Neuronal stem cell (in vitro differentiated cells): Measurements from ENCODE around the gene DDX27.

Experiments
- DNase-seq: peaks from one replicate; pipeline ENCODE4 v3.0.0-alpha.2; 2013; ENCODE audit warnings: low spot score
- H2AFZ ChIP-seq: one replicate; pipeline ENCODE4 v1.6.1; 2013; ENCODE audit warnings: mild to moderate bottlenecking, low read length, inconsistent platforms
- H2AK5ac ChIP-seq: 2 replicates; pipeline ENCODE4 v1.6.1; 2013; ENCODE audit warnings: low read depth, mild to moderate bottlenecking, inconsistent platforms, low read length, moderate library complexity, mixed read lengths
- H2BK120ac ChIP-seq: 2 replicates; pipeline ENCODE4 v1.6.1; 2013; ENCODE audit warnings: low read depth, mild to moderate bottlenecking, inconsistent platforms, low read length, moderate library complexity, mixed read lengths
- H2BK12ac ChIP-seq: one replicate; pipeline ENCODE4 v1.6.1; 2013; ENCODE audit warnings: low read length, inconsistent platforms
- H2BK15ac ChIP-seq: 2 replicates; pipeline ENCODE4 v1.6.1; 2013; ENCODE audit warnings: mild to moderate bottlenecking, low read length, inconsistent platforms, mixed read lengths
- H2BK5ac ChIP-seq: one replicate; pipeline ENCODE4 v1.6.1; 2013; ENCODE audit warnings: inconsistent platforms, mild to moderate bottlenecking, low read length, moderate library complexity
- H3K14ac ChIP-seq: one replicate; pipeline ENCODE4 v1.6.1; 2013; ENCODE audit warnings: low read length, inconsistent platforms
- H3K18ac ChIP-seq: 2 replicates; pipeline ENCODE4 v1.6.1; 2013; ENCODE audit warnings: low read length, inconsistent platforms
- H3K23ac ChIP-seq: 2 replicates; pipeline ENCODE4 v1.6.1; 2013; ENCODE audit warnings: low read depth, mild to moderate bottlenecking, mixed read lengths, low read length, inconsistent platforms; ENCODE audit not compliant: poor library complexity
- H3K27ac ChIP-seq: replicated peaks from 3 replicates; pipeline ENCODE4 v1.5.1; 2013; ENCODE audit warnings: low read length, inconsistent platforms
- H3K27me3 ChIP-seq, 3 experiments: 2 replicates each; pipeline ENCODE4 v1.6.1; 2013; ENCODE audit warnings: low read length in 3 of 3, mild to moderate bottlenecking in 2 of 3, inconsistent platforms in 1 of 3, low read depth in 1 of 3, mixed read lengths in 1 of 3, moderate library complexity in 1 of 3; ENCODE audit not compliant: control insufficient read depth in 3 of 3, insufficient read depth in 3 of 3
- H3K36me3 ChIP-seq, 2 donors: replicated peaks in 1 of 2; 2 replicates each; pipeline ENCODE4 v1.6.1; 2013; ENCODE audit warnings: low read length in 2 of 2; ENCODE audit not compliant: control insufficient read depth in 2 of 2, insufficient read depth in 2 of 2
- H3K4ac ChIP-seq: 2 replicates; pipeline ENCODE4 v1.6.1; 2013; ENCODE audit warnings: inconsistent platforms, mild to moderate bottlenecking, low read length, moderate library complexity
- H3K4me1 ChIP-seq, 2 donors: 1 replicate in 1 of 2; 2 replicates in 1 of 2; pipeline ENCODE4 v1.6.1; 2013; ENCODE audit warnings: low read length in 2 of 2, low read depth in 1 of 2; ENCODE audit not compliant: control insufficient read depth in 2 of 2, insufficient read depth in 1 of 2
- H3K4me2 ChIP-seq: one replicate; pipeline ENCODE4 v1.6.1; 2013; ENCODE audit warnings: mild to moderate bottlenecking, low read length, inconsistent platforms; ENCODE audit not compliant: insufficient read depth, poor library complexity, severe bottlenecking
- H3K4me3 ChIP-seq, 2 donors: 2 replicates each; pipeline ENCODE4 v1.5.1; 2013; ENCODE audit warnings: low read length in 2 of 2, mild to moderate bottlenecking in 2 of 2, inconsistent platforms in 1 of 2, moderate library complexity in 1 of 2
- H3K79me1 ChIP-seq: one replicate; pipeline ENCODE4 v1.6.1; 2013; ENCODE audit warnings: low read depth, mild to moderate bottlenecking, inconsistent platforms, low read length, moderate library complexity
- H3K9ac ChIP-seq: one replicate; pipeline ENCODE4 v1.6.1; 2013; ENCODE audit warnings: mild to moderate bottlenecking, low read depth, low read length, inconsistent platforms; ENCODE audit not compliant: poor library complexity
- H3K9me3 ChIP-seq, 2 donors: replicated peaks in 1 of 2; 2 replicates each; pipeline versions ENCODE3 to v1.6.1; 2013; ENCODE audit warnings: low read length in 2 of 2, mild to moderate bottlenecking in 2 of 2, inconsistent platforms in 1 of 2, low read depth in 1 of 2, mixed read lengths in 1 of 2, moderate library complexity in 1 of 2; ENCODE audit not compliant: control insufficient read depth in 2 of 2, insufficient read depth in 1 of 2
- H4K8ac ChIP-seq: one replicate; pipeline ENCODE4 v1.6.1; 2013; ENCODE audit warnings: low read depth, mild to moderate bottlenecking, inconsistent platforms, low read length, moderate library complexity
- H4K91ac ChIP-seq: one replicate; pipeline ENCODE4 v1.6.1; 2013; ENCODE audit warnings: low read length, low read depth, mild to moderate bottlenecking, inconsistent platforms; ENCODE audit not compliant: poor library complexity
- WGBS, 2 donors: extraction: QIAGEN DNeasy Blood & Tissue Kit; methylation state at CpG; one replicate each; pipeline ENCODE4 v1.1.7; 2013; ENCODE audit warnings: missing lambda C conversion rate in 2 of 2, mixed read lengths in 1 of 2; ENCODE audit not compliant: insufficient read length in 2 of 2, insufficient replicate concordance in 1 of 2; ENCODE audit errors: extremely low coverage in 2 of 2; 5-methylcytosine and 5-hydroxymethylcytosine counted together

Gene DDX27

DNA sequence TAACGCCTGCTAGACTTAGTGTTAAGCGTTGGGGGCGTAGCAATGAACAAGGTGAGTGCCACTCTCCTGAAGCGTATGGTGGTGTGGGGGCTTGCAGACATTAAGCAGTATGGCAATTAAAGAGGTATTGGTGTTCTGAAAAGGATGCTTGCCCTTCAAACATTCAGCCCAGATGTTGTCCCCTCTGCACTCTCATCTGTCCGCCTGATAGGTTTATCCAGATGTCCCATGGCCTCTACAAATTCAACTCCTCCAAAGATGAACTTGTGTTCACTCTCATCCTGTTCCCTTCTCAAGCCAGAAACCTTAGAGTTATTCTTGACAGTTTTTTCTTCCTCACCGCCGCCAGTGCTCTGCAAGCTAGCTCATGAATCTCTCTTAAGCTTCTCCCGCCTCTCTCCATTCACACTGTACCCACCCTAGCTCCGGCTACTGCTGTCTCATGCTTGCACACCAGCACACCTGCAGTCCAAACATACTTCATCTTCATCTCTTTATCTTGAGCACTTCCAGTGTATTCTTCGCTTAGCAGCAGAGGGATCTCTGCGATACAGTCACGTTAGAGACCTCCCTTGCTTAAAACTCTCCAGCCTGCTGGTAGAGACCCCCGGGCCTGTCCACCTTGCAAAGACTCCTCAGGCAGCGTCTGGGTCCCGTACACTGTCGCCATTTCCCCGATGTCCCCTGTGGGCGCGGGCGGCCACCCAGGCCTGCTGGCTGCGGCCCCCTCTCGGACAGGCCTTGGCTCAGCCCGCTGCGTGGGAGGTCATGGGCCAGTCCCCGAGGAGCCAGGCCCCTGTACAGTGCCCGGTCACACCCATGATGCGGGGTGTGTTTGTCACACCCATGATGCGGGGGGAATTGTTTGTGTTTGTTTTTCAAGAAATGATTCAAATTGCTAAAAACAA lies 962 bp downstream of the DDX27 start:
- H3K27me3 ChIP-seq, result no peaks in the 10 kb centered on the region
- H3K4me2 ChIP-seq, result peak overlapping the region; percentile 77
- no peak overlapping the region for H3K14ac ChIP-seq
- H3K9ac ChIP-seq, result peak overlapping the region; percentile 75
- H3K36me3 ChIP-seq, result peaks cover 23 to 37% of the 10 kb centered on the region in 2 donors
- H2AK5ac ChIP-seq, result no peak overlapping the region
- H3K9me3 ChIP-seq, result no peaks in the 10 kb centered on the region
- no peak overlapping the region for H3K27ac ChIP-seq
- peak overlapping the region; percentile 82 to 91 for H3K4me3 ChIP-seq
- H4K8ac ChIP-seq, result no peak overlapping the region
- H2BK15ac ChIP-seq, result no peak overlapping the region
- peak overlapping the region; percentile 90 for H2AFZ ChIP-seq
- no peak overlapping the region for H2BK5ac ChIP-seq
- no peak overlapping the region for H3K23ac ChIP-seq
- no CpG with 5 or more reads among the region's 28 CpGs for WGBS, 2 donors
- DNase-seq, result no peak
- peaks cover 8% of the 10 kb centered on the region for H3K79me1 ChIP-seq
- no peak overlapping the region for H2BK120ac ChIP-seq
- H3K18ac ChIP-seq, result no peak overlapping the region
- H3K4me1 ChIP-seq, result peaks cover 4 to 6% of the 10 kb centered on the region in 2 donors
- H2BK12ac ChIP-seq, result no peak overlapping the region
- H4K91ac ChIP-seq, result no peak overlapping the region
- no peak overlapping the region for H3K4ac ChIP-seq

DNA sequence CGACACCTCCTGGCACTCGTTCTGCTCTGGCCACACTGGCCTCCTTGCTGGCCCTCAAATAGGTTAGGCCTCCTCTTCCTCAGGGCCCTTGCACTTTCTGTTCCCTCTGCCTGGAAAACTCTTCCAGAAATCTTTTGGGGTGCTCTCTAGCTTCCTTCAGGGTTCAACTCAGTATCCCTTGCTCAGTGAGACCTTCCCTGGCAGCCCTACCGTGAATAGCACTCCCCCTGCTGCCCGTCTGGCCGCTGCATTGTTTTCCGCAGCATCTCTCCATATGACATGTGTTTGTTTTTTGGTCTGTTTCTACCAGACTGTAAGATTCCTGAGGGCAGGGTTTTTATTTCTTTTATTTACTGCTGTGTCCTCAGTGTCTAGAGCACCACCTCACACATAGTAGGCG lies 6.7 kb downstream of the DDX27 start:
- no peak overlapping the region for H2BK12ac ChIP-seq
- H3K36me3 ChIP-seq, result peaks cover 47 to 81% of the 10 kb centered on the region in 2 donors
- no peak overlapping the region for H3K4me2 ChIP-seq
- H2BK5ac ChIP-seq, result no peak overlapping the region
- no peak overlapping the region for H2AK5ac ChIP-seq
- H2AFZ ChIP-seq, result no peak overlapping the region
- H2BK15ac ChIP-seq, result no peak overlapping the region
- no peak overlapping the region for H3K27ac ChIP-seq
- H3K27me3 ChIP-seq, result no peaks in the 10 kb centered on the region
- H3K18ac ChIP-seq, result no peak overlapping the region
- H3K4me1 ChIP-seq, result no peaks in the 10 kb centered on the region
- H4K8ac ChIP-seq, result no peak overlapping the region
- H3K4me3 ChIP-seq, result no peak overlapping the region
- H3K23ac ChIP-seq, result no peak overlapping the region
- H3K9me3 ChIP-seq, result no peaks in the 10 kb centered on the region
- H3K14ac ChIP-seq, result no peak overlapping the region
- no peak for DNase-seq
- H3K79me1 ChIP-seq, result no peaks in the 10 kb centered on the region
- no peak overlapping the region for H3K9ac ChIP-seq
- no peak overlapping the region for H4K91ac ChIP-seq
- no CpG with 5 or more reads among the region's 7 CpGs for WGBS, 2 donors
- no peak overlapping the region for H2BK120ac ChIP-seq
- H3K4ac ChIP-seq, result no peak overlapping the region

DNA sequence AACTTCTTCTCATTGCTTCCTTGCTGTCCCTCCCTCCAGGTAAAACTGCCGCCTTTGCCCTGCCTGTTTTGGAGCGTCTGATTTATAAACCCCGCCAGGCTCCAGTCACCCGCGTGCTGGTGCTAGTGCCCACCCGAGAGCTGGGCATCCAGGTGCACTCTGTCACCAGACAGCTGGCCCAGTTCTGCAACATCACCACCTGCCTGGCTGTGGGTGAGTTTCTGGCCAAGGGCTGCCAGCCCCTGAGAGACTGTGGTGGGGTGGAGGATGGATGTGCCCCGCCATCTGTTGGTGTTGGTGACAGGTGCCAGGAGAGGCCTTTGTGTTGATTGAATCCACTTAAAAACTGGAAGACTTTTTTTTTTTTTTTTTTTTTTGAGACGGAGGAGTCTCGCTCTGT lies 9.5 kb downstream of the DDX27 start:
- Histone ChIP-seq H4K8ac (no peak overlapping the region), H3K14ac (no peak overlapping the region), H2BK120ac (no peak overlapping the region), H2AFZ (no peak overlapping the region), H2AK5ac (no peak overlapping the region), H3K36me3 (peaks cover 42 to 82% of the 10 kb centered on the region in 2 donors), H3K9ac (no peak overlapping the region), H3K4me1 (no peaks in the 10 kb centered on the region), H3K4me3 (no peak overlapping the region), H3K27ac (no peak overlapping the region), H4K91ac (no peak overlapping the region), H3K79me1 (no peaks in the 10 kb centered on the region), H3K23ac (no peak overlapping the region), H2BK12ac (no peak overlapping the region), H3K9me3 (no peaks in the 10 kb centered on the region), H2BK15ac (no peak overlapping the region), H3K4ac (no peak overlapping the region), H3K27me3 (no peaks in the 10 kb centered on the region), H3K18ac (no peak overlapping the region), H2BK5ac (no peak overlapping the region), H3K4me2 (no peak overlapping the region)
- no CpG with 5 or more reads among the region's 9 CpGs for WGBS, 2 donors
- no peak for DNase-seq

DNA sequence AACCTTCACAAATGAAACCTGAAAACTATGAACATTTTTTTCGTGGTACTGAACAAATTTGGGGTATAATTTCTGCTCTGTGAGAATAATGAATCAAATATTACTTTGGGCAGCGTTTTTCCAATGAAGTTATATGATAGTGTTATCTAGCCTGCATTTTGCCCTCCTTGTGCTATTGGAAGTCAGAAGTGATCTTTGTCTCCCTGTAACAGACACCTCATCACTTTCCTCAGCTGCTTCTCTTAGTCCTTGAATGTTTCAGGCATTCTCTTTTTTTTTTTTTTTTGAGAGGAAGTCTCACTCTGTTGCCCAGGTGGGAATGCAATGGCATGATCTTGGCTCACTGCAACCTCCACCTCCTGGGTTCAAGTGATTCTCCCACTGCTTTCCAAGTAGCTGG lies 10.2 kb downstream of the DDX27 start:
- H3K4me1 ChIP-seq, result no peaks in the 10 kb centered on the region
- no CpG with 5 or more reads among the region's 2 CpGs for WGBS, 2 donors
- no peak overlapping the region for H3K18ac ChIP-seq
- H3K36me3 ChIP-seq, result peaks cover 42 to 82% of the 10 kb centered on the region in 2 donors
- H2BK120ac ChIP-seq, result no peak overlapping the region
- no peak overlapping the region for H4K91ac ChIP-seq
- H3K4me3 ChIP-seq, result no peak overlapping the region
- H3K23ac ChIP-seq, result no peak overlapping the region
- H3K4ac ChIP-seq, result no peak overlapping the region
- H3K79me1 ChIP-seq, result no peaks in the 10 kb centered on the region
- no peak overlapping the region for H2BK12ac ChIP-seq
- no peak overlapping the region for H4K8ac ChIP-seq
- H2BK15ac ChIP-seq, result no peak overlapping the region
- H2AK5ac ChIP-seq, result no peak overlapping the region
- H3K14ac ChIP-seq, result no peak overlapping the region
- no peaks in the 10 kb centered on the region for H3K9me3 ChIP-seq
- no peak overlapping the region for H2AFZ ChIP-seq
- no peaks in the 10 kb centered on the region for H3K27me3 ChIP-seq
- no peak overlapping the region for H3K27ac ChIP-seq
- H2BK5ac ChIP-seq, result no peak overlapping the region
- H3K9ac ChIP-seq, result no peak overlapping the region
- H3K4me2 ChIP-seq, result no peak overlapping the region
- no peak for DNase-seq
